Stromal cell of bone marrow (primary cell): ENCODE data around the gene RCAN1.

Experiments
- DNase-seq: peaks from one replicate; pipeline ENCODE4 v3.0.0-alpha.2; 2012; ENCODE audit warnings: low read depth

Gene RCAN1

DNA sequence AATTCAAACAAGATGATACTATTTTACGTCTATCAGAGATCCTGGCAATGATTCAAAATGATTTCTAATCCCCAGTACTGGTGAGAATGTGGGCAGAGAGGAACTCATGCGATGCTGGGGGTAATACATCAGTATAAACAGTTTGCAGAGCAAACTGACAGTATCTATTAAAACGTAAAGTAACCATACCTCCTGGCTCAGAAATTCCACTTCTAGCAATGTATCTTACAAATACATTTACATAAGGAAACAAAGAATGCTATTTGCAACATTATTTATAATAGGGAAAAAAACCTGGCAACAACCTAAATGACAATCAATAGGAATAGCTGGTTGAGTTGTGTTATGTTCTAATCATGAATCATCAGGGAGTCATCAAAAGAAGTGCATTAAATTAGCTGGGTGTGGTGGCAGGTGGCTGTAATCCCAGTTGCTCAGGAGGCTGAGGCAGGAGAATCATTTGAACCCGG lies 15.9 kb downstream of the RCAN1 start:
- DNase-seq, result no peak

DNA sequence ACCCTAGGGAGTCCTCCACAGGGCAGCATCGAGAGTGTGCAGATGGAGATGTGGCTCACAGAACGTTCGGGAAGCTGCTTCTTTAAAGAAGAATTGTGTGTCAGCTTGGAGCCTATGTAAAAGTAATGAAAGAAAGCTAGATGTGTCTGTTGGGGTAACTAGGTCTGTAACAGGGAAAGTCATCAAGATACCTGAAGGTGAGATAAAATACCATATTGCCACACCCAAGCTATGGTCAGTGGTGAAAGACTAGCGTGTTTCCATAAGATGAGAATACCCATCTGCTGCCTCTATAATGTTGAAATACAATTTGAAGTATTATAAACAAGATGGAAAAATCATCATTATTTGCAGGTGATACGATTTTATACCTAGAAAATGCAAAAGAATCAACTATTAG lies 17.5 kb downstream of the RCAN1 start:
- no peak for DNase-seq

DNA sequence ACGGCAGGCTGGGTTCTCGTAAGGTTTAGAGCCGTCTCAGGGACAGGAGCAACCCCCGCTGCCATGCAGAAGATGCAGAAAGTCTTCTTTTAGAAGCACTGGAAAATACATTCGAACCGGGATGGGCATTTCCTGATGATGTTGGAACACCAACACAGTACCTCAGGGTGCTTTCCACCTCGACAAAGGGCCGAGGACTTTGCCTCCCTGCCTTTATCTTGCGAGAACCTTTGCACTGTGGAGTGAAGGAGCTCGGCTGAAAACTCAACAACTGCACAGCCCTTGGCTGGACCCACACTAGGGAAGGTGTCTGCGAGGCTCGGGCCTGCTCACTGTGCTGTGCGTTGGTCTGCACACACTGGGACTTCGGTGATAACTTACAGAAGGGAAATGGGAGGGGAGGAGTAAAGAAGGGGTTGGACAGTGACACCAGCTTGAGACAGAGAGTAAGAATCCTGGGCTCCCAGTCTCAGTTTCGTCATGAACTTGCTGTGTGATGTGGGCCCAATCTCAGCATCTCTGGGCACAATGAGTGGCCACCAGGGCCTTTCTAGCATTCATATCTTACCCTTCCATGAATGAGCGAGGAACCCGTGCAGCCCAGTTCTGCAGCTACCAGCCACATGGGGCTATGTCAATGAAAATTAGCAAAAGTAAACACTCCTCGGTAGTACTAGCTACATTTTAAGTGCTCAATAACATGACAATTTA lies 18.2 kb downstream of the RCAN1 start:
- DNase-seq, result no peak

DNA sequence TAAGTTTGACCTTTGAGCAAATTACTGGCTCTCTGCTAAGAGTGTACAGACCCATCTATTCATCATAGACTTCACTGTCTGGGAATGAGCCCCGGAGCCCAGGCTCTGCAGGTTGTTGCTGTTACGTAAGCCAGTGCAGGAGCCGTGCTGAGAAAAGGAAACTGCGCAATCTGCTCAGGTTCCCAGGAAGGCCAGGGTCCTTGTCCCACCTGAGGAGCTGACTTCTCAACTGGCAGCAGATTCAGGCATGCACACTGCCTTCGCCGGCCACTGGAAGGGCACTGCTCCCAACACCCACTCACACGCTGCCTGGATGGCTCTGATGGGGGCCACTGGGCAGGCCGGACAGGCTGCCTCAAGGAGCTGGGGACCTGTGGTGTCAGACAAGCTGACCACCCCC lies 19.5 kb downstream of the RCAN1 start:
- DNase-seq, result no peak

DNA sequence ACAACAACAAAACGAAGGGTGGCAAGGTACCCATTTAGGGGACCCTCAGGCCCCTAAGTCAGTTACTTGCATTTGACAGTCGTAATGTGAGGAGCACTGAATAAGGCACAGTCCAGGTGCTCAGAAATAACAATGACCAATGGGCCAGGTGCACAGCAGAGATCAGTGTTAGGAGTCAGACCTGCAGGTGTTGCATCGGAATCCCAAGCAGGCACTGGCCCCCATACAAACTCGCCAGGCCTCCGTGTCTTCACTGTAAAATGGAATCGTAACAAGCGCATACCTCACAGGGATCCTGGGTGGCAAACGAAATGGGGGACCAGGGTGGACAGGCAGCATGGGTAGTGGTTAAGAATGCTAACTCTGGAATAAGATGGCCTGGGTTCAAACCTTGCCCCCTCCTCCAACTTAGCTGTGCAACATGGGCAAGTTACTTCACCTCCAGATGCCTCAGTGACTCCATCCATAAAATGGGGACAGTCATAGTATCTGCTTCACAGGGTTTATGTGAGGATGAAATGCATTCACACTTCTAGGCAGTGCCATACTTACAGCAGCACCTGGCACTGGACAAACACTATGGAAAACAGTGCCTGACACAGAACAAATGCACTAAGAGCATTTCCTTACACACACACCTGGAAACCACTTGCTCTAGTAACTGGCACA lies 20.2 kb downstream of the RCAN1 start:
- no peak for DNase-seq

DNA sequence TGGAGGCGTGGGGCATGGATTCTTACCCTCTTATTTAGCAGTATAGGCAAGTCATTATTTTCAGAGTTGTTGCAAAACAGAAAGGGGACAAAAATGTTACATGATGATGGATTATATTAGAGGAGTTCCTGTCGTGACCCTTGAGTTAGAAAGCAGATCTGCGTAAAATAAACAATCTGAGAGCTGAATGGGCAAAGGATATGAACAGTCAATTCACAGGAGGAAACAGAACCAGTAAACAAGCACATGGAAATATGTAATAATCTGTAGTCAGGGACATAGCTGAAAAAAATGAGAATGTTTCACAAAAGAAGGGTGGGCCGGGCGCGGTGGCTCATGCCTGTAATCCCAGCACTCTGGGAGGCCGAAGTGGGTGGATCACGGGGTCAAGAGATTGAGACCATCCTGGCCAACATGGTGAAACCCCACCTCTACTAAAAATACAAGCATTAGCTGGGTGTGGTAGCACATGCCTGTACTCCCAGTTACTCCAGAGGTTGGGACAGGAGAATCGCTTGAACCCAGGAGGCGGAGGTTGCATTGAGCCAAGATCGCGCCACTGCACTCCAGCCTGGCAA lies 20.9 kb downstream of the RCAN1 start:
- no peak for DNase-seq

DNA sequence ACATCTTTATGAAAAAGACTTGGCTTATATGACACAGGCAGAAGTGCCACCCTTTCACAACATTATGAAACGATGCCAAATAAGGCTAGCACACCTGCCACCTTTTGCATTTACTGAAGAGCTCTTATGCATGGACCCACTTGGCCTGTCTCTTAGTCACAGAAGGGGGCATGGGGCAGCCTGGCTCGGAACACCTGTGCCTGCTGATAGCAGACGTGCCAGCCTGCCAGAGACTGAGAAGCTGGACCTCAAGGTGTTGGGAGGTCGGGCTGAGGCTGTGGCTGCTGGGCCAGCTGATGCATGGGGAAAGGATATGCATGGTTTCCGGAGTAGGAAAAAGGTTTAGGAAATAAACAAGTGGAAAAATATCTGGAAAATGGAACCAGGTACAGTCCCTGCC lies 21.5 kb downstream of the RCAN1 start:
- no peak for DNase-seq

DNA sequence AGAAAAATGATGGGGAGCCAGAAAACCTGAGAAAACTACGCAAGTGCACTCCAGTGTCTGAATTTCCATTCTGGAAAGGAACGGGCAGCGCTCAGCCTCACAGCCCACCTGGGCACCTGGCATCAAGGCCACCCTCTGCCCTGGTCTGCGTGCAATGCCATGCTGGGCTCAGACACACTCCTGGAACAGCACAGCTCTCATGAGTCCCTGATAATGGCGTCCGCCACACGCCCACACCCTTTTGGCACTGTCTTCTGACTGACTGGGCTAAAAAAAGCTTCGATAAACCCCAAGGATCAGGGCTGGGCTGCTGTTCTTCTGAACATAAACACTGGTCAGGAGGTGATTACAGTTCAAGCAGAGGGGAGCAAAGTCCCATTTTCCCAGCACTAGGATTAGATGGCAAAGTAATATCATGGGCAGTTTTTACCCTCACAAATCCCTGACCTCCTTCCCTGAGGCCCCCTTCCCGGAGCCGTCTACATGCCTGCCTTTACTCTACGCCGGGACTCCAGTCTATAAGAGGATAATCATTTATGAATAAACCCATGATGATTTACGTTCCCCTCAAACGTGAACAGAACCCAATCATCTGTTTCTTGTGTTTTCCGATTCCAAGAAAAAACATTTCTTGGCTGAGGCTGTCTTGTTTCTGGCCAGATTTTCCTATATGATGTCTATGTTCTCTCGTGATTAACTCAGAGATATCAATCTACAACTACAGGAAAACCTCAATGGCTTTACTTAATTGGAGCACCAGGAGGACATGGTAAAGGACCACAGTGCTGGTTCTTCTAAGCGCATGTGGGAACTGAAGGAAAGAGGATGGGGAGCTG lies 22.6 kb downstream of the RCAN1 start:
- no peak for DNase-seq

DNA sequence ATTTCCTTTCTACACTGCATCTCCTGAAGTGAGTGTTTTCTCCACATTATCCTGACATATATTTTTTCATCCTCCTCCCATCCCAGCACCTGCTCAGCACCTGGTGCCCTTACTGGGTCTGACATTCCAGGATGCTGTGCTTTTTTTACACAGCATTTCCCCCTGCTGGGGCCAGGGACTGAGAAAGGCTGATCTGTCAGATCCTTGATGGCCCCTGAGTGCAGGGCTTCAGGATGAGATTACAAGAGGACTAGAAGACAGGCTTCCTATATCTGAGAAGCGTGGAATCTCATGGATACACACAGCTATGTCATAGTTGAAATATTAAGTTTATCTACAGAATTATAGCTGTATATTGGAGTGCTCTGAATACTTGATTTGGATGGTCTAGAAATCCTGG lies 24.4 kb downstream of the RCAN1 start:
- DNase-seq, result no peak

DNA sequence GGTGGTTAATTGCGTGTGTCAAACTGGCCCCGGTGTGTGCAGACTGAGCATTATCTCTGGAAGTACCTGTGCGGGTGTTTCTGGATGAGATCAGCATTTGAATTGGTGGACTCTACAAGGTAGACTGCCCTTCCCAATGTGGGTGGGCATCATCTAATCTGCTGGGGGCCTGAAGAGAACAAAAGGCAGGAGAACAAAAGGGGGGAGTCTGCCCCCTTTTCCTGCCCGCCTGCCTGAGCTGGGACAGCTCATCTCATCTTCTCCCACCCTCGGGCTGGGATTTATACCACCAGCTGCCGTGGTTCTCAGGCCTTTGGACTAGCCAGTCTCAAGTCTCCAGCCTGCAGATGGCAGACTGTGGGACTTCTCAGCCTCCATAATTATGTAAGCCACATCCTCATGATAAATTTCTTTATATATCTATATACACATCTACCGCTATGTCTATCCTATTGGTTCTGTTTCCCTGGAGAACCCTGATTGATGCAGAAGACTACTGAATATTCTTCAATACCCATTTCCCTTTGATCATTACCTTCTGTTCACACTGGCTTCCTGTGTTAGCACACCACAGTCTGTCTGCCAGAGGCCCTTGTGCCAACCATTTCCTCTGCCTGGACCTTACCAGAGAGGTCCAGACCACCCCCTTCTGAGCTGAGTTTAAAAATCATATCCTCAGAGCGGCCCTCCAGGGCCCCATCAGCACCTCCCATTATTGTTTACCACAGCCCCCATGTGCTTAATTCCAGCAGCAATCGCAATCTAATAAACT lies 25.2 kb downstream of the RCAN1 start:
- DNase-seq, result no peak

DNA sequence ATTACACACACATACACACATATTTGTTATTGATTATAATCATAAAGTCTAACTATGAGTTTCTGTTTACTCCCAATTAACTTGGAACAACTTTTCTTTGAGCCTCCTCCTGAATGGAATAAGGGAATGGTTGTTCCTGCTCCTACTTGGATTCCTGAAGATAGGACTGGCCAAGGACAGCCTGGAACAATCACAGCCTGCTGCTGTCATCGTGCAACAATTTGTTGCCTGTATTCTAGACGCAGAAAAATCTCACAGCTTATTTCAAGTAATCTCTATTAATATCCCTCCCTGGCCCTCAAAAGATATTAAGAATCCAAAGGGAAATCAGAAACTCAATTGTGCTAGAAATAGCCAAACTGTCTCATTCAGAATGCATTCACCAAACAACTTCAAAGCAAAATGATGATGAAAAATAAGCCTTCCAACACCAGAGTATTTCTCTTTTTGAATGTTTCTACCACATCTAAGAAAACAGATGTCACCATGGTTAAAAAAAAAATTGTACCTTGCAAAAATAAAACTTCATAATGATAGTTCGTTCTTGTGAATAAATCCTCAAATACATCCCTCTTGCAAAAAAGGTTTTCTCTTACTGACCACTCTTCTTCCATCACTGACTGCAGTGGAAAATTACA lies 30.9 kb downstream of the RCAN1 start:
- no peak for DNase-seq

DNA sequence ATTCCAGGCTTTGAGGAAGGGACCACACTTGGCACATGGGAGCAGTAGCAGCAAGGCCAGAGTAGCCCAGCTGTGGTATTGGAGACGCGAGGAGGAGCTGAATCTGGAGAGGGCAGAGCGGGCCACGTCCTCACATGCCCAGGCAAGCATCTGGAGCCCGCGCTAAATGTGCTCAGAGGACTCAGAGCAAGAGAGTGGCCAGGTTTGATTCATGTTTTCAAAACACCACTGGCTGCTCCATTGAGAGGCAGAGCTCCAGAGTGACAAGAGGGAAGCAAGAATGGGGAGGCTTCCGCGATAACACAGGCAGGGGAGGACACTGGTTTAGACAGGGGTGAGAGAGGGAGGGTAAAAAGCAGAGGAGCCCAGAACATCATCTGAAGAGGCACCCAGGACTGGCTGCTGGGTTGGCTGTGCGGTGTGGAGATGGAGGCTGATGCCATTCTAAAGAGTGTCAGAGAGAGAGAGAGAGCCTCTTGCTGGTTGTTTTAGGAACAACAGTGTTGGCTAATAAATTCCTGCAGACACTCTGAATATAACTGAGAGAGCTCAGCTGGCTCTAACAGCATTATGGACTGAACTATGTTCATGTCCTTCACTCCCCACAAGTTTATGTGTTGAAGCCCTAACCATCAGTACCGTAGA lies 32.3 kb downstream of the RCAN1 start:
- peak; percentile 47 for DNase-seq

DNA sequence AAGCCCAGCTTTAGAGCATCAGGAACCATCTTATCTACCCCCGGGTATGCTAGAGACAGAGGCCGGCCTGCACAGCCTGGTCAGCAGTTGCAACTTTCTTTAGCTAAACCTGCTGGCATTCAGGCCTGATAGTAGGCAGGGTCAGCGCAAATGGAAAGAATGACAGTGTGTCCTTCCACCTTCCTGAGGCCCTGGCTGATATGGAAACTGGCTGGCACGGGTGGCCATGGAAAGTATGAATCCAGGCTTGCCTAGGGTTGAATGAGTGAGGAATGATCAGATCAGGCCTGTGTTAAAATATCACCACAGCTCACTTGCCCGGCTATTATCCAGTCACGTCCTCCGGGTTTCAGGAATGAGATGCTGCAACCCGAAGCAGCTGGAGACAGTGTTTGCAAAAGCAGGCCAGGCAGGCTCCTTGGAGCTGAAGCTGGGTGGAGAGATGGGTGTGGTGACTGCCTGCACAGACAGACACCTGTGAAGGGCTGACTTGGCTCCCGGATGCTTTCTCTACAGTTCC lies 34.7 kb downstream of the RCAN1 start:
- DNase-seq, result no peak

DNA sequence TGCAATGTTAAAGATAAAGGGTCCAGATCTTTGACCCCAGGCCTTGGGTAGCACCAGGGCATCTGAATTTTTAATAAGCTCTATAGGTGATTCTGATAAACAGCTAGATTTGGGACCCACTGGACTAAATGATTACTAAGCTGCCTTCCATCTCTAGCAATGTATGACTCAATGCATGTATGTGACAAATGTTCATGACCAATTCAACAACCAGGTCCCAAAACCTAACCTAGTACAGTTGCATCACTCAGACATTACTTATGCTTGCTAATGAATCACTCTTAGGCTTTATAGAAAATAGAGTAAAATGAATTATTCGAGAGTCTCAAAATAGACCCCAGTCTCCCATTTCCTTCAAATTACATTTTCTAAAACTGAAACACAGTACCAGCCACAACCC lies 35.5 kb downstream of the RCAN1 start:
- peak; percentile 61 for DNase-seq

DNA sequence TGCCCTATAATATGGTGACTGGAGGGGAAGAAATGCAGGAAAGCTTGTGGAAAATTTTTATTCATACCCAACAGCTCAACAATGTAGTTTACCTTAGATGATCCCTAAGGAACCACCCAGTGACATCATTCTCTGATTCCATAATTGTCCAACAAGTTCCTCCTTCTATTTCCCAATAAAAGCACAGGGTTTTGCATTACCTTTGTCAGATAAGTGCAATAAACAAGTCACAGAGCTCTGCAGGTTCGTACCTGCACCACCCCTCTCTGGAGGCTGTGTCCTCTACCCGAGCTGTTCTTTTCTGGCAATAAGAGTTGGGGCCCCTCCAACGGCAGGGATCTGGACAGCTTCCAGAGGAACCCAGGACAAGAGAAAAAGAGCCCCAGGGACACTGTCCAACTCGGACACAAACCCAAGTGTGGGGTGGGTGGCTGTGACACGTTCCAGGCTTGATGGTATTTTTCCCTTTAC lies 38.8 kb downstream of the RCAN1 start:
- DNase-seq, result no peak

DNA sequence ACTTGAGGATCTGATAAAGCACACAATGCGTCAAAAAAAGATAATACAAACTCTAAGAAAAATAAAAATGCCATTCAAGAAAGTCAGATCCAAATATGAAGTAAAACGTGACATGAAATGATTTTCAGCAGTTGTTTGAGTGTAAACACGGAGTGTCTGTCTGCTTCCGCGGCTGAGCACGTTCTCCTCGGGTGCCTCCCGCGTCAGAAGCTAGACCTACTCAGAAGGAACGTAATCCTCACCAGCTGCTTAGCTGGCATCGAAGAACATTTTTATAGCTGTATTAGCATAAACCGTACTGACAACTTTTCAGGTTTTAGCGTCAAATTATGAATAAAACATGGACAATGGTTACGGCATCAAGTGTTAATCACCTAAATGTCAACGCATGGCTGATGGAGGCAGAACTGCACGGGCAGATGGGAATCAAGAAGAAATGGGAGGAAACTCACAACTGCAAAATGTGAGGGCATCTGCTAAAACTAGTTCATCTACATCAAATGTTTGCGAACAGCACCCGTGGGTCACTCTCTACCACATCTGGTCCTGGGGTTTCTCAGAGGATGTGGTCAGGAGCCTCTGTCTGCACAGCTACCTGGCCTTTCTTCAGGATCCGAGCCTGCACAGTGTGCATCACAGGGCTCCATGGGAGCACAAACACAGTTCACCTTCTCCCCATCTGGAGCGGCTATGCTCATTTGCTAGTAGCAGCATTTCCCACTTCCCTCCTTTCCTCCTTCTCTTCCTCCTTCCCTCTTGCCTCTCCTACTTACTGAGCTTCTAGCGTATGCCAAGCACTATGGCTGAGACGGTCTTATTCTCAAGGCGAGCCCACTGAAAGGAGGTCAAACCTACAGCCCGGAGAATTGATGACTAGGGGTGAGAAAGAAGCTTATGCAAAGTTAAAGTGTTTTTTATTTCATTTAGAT lies 40.0 kb downstream of the RCAN1 start:
- no peak for DNase-seq

DNA sequence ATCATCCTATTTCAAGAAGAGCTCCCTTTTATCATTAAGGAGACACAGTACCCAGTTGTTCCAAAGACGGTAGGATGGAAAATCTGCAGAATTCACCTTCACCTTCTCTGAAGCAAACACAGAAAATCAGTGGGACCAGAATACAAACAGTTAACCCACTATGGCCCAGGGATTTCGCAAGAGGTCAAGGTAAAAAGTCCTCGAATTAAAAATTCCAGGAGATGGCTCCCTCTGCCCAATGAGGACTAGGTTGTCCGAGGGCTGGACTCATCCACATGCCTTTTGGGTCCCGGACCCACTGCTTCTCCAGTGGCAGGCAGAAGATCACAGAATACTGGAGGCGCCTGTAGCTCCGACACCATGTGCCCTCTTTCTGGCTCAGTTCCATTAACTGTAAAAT lies 42.9 kb downstream of the RCAN1 start:
- no peak for DNase-seq

DNA sequence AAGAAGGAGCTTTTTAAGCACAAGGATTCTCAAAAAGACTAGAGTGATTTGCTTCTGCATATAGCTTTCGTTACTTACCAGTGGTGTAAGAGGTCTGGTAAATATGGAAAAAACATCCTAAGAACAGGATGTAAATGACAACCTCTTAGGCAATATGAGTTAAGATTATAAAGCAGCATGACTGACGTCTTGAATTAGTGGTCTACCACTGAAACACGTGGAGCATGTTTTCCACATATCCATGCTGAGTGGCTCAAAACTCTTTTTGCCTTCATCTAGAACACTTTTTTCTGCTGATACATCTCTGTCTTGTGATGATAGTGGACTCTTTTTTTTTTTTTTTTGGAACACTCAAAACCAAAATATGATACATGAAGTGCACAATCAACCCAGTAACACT lies 44.6 kb downstream of the RCAN1 start:
- no peak for DNase-seq

DNA sequence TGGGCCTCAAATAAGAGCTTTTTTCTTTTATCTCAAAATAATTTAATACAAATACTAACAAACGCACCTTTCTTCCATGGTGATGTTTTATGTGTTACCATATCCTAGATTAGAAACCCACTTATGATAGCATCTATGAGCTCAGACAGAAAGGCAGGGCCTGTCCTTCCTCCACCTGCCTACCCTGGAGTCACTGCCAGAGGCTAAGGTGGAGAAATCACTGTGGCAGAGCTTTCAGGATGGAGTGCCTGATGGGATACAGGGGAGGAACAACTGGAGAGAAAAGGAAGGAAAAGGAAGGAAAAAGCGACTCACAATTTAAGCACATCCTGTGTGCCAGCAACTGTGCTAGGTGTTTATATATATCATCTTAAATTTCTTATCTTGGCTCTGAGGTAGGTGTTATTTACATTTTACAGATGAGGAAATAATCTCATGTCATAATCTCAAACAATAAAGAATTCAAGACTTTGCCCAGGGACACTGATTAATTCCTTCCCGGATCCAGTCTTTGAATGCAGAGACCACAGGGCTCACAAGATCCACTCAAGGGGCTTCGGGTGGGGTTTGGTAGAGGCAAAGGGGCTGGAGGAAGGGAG lies 45.4 kb downstream of the RCAN1 start:
- no peak for DNase-seq
